ENCODE data around the gene HSD11B2.

The HSD11B2 gene

DNA sequence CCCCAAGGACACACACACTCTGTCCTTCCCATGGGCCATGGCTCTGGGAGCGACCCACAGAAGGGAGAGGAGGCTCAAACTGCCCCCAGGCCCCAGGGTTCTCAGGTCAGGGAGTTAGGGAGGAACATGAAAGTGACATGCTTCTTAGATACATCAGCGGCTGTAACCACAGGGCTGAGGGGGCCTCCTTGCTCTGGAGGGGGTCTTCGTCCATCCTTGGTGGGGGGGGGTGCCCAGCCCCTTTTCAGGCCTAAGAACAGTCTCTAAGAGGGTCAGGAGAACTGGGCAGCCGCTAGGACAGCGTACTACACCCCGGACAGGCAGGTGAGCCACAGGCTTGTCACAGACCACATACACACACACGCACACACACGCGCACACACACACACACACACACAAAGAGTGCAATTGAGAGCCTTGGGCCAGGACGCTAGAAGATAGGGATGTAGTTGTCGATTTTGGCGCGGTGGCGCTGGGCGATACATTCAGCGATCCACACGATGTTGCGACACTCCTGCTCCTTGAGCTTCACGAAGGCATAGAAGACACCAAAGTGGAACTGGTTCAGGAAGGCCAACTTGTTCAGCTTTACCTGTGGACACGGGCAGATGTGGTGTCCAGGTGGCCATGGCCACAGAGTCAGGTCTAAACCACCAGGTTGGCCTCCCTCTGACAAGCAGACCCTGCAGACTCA, 7.3 kb downstream of the HSD11B2 start:
- no peak for DNase-seq

DNA sequence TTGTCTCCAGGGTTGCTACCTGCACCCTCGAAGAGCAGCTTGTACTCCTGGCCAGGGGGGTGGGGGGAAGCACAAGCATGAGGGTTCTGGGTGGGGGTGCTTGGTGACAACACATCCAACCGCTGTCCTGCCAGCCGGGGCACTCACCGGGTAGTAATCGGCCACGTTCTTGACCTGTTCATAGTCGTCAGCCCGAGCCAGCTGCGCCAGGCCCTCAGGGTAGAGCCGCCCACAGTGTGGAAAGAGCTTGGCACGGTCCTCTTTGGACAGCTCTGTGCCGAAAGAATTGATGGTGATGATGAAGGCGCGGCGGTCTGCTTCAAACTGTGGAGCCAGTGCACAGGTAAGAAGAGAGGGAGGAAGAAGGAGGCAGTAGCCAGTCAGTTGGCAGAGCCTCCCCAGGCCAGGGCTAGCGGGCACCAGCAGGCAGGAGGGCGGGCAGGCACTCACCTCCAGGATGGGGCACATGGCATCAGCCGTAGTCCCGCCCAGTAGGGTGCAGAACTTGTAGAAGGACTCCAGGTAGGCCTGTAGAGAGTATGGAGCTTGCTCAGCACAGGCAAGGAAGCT, 8.0 kb downstream of the HSD11B2 start:
- no peak for DNase-seq

DNA sequence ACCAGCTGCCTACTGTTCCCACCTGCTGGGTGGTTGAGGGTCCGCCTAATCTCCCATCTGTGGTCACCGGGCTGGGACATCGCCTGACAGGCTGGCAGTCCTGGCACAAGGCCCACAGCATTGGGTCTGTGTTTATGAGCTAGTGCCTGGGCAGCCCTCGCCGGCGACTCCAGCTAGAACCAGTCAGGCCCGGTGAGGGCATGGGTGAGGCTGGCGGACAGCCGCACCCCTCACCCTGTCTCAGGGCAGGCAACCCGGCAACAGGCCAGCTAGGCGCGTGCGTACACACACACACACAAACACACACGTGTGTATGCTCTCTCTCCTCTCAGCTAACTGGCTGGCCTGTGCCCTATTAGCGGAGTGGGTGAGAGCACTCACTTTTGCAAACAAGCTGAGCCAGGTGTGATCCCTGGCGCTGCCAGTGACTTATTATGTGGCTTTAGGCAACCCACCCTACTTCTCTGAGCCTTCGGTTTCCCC, 10.4 kb downstream of the HSD11B2 start:
- peak; percentile 65 for DNase-seq

DNA sequence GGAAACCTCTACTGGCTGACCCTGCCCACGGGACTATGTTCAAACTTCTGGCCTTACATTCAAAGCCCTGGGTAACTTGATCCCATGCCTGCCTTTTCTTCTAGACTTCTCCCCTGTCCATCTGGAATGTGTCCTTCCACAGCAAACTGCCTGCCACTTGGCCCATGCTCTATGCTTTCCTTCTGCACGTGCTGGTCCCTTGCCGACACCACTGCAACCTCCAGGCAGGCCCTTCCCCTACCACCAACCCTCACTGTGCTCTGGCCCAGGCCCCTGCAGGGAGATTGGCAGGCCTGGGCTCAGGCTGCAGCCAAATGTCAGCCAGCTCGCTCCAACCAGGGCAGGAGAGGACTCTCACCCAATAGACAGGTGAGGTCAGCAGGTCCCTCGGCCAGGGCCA, 11.0 kb downstream of the HSD11B2 start:
- no peak for DNase-seq

DNA sequence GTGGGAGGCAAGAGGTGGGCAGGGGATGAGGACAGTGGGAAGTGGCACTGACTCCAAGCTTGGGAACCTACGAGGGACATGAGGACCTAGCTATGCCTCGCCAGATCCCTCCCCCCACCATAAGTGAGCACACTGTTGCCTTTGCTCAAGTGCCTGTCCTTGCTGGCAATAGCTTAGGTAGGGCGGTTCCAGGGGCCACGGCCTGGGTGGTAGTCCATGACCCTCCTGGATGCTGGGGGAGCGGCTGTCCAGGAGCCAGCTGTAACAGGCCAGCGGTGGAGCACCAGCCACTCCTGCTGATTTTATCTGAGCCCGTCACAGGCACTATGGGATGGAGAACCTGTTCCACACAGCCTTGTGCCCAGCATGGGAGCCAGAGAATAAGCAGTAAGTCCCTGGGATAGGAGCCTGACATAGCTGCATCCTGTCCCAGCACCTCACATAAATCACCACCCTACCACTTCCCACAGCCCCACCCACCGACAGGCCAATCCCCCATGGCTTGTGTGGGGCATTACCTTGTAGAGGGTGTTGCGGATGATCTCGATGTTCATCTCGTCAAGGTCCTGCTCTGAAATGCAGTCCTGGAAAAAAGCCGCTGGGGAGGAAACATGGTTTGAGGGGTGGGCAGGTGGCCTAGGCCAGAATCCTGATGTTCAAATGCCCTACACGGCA, 11.8 kb downstream of the HSD11B2 start:
- no peak for DNase-seq

DNA sequence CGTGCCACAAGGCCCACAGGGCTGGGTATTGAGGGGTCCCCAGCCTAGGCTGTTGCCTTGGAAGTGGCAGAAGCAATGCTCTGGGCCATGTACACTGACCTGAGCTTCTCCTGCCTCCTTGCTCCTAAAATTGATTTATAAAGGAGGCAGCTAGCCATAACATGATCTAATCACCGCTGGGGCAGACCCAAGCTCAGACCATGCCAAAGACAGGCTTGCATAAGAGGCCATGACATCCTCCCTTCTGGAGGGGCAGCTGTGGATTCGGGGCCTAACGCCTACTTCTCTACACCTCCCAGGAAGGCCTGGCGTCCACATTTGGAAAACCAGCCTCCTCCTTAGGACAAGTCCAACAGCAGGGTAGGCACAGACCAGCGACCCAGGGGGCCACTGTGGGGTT, 12.3 kb downstream of the HSD11B2 start:
- no peak for DNase-seq

DNA sequence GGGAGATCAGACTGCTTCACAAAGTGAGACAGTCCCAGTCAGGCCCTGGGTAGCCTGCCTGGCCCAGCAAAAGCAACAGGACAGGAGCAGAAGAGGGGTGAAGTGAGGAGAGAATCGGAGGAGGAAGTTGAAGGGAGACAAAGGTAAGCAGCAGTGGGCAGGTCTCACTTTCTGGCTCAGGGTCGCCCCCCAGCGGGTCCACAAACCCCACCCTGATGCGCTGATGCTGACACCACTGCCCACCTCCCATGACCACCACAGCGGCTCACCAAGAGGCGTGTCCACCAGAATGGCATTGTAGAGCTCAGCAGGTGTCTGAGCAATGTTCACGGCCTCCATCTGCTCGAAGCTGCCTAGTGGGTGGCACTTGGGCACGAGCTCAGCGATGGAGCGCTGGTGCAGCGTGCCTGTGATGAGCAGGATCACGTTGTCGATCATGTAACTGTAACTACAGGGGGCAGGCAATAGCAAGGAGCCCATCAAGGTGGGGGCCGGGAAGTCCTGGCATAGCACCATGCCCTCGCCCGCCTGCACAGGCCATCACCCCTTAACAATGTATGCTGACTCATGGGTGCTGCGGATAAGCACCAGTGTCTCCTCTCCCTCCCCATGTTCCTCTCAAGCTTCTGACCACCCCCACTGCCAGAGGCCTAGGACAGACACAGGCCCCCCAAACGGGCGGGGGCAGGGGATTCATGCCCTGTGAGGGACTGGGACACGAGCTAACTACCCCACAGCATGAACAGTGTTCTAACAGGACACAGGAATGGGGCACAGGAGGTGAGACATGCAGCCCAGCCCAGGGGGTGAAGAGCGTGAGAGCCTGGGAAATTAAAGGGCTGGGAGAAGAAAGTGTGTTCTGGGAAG, 13.6 kb downstream of the HSD11B2 start:
- DNase-seq = no peak

DNA sequence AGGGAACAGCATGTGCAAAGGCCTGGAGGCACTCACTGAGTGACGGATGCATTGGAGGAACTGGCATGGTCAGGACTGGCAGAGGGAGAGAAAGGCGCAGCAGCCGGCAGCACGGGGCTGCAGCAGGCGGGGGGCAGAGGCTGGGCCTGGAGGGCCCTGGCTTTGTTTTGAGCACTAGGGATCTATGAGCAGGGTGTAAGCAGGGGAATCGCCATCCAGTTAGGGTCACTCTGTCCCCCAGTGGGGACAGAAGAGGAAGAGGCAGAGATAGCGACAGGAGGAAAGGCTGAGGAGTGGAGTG, 14.2 kb downstream of the HSD11B2 start:
- no peak for DNase-seq

DNA sequence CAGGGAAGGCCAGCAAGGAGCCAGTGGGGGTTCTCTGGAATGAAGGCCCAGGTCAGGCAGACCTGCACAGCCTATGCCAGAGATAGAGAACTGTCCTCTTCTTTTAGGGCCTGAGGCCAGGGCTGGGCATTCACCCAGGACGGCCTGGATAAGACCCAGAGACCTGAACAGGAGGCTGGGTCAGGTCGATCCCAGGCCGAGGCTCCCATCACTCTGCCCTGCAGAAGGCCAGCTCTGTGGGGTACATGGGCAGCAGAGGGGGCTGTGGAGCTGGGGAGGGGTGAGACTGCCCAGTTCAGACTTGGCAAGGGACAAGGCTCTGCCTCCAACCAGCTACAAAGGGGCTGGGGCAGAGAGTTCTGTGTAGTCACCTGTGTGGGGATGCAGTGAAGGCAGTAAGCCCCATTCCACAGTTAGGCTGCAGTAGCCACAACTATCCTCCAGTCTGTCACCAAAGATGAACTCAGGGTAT, 14.6 kb downstream of the HSD11B2 start:
- no peak for DNase-seq

DNA sequence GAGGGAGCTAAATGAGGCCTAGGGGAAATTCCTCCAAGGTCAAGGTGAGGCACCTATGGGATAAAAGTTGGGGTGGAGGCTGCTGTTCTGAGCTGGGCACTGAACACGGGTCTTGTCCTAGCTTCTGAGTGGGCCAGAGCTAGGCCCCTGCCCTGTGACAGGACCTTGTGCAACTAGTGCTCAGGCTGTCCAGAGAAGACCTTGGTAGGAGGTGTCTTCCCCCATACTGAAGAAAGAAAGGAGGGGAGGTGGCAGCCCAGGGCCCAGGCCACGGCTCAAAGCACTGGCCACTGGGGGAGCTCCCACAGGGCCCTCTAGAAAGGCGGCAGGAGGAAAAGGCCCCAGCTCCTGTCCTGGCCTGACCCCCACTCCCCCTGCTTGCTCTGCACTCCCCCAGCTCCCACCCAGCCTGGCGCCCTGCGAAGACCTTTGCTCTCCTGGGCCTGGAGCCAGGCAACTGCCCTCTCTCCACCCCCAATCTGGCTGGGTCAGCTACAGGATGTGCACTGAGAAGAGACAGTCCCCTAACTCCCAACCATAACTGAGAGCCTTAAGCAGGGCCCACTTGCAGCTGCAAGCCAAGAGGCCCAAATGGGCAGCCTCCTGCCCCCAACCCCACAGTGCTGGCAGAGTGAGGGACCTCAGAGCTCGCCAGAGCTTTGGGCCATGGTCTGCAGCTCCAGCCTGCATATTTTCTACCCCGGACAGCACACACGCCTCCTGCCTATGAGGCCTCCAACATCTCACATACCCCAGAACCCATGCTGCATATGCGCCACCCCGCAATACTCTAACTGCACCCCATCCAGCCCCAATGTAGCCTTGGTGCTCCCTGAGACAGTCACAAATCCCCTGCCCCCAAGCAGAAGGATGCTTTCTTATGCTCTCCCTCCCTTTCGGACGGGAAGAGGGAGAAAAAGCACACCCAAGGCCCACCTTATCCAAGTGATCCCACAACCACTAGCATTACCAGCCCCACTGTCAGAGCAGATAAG, 15.3 kb downstream of the HSD11B2 start:
- no peak for DNase-seq

DNA sequence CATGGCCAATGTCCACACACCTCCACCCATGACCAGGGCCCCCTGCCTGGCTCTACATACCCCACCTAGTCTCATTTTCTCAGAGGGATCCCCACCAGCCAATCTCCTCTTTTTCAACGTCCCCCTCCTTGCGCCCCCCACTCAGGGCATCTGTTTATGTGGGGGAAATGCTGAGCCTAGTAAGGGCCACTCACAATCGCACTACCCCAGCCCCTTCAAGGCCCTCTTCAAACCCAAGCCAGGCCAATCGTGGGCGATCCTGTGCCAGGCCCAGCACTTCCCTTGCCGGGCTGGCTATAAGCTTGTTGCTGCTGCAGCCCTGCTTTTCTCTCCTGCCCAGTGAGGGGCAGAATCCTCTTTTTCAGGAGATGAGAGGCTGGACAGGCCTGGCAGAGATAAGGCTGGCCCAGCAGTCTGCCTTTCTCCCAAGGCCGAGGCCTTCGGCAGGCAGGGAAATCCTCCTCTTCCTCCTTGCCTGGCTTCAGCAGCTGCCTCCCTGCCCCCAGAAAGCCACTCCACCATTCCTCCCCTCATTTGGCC, 16.1 kb downstream of the HSD11B2 start:
- DNase-seq = no peak

DNA sequence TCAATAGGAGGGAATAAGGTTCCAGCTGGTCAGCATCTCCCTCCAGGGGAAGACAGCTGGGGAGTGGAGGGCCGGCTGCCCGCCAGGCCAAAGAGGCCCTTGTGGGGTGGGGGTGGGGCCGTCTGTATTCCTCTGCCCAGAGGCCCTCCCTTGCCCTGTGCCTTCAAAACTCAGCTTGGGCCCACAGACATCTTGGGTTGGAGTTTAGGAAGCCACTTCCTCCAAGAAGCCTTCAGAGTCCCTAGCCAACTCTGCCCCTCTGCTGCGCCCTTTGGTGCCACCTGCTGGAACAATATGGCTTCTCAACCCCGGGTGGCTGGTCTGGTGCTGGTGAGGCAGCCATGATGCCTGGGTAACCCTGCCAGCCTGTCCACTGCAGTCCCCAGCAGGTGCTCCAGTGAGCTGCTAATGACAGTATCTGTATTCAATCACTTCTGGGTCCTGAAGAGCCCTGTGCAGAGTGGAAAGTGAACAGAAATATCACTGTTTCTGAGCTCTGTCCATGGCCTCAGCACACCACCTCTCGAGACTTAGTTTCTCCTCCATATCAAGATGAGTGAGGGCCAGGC, 16.7 kb downstream of the HSD11B2 start:
- no peak for DNase-seq

DNA sequence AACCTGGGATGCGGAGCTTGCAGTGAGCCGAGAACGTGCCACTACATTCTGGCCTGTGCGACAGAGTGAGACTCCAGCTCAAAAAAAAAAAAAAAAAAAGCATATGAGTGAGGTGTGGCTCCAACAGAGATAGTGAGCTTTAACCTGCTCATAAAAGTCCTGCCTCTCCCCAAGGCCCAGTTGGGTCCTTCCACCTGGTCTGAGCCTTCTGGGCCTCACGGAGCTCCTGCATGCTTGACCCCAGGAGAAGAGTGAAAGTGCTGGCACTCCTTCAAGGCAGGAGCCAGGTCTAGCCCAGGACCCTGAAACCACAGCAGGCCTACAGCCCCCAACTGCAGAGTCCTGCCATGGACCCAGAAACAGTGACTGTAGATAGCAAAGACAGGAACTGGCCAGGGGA, 17.7 kb downstream of the HSD11B2 start:
- no peak for DNase-seq

DNA sequence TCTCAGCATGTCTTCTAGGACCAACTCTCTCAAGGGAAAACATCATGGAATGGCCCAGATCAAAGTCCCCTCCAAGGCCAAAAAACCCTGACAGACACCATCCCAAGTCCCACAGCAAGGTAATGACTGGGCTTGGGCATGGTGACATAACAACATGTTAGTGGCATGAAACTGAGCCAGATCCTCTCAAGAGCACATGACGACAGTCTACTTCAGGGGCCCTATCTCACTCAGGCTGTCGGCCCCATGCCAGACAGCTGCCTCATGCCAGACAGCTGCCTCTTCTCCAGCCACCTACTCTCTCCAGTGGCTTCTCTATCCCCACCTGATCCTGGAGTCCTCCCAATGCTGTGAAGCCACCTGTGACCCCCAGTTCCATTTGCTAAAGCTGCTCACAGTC, 18.4 kb downstream of the HSD11B2 start:
- DNase-seq = no peak

DNA sequence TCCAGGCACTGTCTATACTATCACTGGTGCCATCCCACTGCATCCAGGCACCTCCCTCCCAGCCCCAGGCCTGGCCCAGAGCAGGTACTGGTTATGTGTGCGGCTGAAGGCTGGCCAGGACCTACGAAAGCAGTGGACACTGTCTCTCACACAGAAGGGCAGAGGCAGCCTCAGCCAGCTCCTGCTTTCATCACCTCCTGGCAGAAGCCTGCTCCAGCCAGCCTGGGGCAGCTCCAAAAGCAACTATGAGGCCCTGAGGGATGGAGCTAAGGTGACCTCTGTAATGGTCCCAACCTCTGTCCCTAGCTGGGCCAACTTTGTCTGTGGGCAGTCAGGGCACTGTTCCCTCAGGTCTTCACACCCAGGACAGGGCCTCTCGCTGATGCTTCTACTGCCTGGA, 18.8 kb downstream of the HSD11B2 start:
- DNase-seq = no peak

DNA sequence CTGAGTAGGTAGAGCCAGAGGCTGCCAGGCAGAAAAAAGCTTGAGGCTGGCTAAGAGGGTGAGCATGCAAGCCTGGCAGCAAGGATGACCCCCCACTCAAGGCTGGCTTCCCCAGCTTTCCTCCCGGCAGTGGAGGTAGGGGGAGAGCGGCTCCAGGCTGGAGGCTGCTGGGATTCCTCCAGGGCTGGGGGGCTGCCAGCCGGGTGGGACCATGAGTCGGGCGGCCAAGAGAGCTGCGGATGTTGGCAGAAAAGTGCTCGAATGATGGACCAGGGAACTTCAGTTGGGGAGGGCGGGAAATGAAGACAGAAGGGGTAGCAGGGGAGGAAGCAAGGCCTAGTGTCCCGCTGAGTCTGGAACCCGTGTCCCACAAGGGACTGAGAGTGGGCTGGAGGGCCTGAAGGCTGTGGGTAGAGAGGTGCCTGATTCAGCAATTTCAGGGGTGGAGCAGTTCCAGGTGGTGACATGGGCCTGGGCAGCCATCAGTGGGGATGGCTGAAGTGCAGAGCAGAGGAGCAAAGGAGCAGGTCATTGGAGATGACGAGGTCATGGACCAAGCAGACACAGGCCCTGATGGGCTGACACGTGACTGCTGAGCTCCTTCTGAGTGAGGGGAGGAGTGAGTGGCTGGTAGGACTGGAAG, 20.3 kb downstream of the HSD11B2 start:
- no peak for DNase-seq

DNA sequence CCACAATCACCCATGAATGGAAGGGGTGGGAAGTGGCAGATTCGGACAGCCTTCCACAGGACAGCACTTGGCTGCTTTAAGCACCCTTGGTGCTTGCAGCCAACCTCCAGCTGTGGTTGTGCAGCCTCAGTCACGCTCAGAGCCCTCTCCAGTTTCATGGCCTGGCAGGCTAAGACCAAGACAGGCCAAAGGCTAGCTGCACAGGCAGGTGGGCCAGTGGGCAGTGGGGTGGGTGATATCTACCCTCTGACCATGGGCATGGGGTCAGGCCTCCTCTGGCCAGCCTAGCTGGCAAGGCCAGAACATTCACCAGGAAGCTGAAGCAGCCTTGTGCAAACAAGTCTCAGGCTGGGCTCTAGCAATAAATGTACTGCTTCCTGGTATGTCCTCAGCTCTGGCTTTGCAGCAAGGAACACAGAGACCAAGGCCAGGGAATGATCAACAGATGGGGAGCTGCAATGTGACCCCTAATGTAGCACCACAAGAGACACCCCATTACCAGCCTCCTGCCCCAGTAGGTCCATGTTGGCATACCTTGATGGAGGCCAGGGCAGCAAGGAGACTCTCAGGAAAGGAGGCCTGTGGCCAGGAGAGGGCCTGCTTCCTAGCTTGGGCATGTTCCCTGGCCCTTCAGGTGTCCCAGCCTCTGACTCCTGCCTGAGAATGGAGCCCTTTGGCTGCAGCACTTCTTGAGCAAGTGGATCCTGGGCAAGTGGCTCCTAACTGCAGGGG, 20.9 kb downstream of the HSD11B2 start:
- DNase-seq = no peak

DNA sequence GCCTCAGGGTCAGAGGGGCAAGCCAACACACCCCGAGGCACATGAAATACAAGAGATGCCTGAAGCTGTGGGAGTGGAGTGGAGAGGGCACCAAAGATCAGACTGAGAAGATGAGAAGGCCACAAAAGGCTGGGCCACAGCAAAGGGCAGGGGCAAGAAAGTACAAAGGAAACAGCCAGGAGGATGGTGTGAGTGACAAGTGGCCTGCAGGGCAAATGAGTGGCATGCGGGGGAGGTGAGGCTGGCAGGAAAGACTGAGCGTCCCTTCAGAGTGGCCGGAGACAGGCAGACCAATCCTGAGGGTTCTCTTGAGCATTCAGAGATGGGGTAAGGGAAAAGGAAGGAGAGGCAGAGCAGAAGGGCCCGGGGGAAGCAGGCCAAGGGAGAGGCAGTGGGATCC, 23.2 kb downstream of the HSD11B2 start:
- DNase-seq = no peak

DNA sequence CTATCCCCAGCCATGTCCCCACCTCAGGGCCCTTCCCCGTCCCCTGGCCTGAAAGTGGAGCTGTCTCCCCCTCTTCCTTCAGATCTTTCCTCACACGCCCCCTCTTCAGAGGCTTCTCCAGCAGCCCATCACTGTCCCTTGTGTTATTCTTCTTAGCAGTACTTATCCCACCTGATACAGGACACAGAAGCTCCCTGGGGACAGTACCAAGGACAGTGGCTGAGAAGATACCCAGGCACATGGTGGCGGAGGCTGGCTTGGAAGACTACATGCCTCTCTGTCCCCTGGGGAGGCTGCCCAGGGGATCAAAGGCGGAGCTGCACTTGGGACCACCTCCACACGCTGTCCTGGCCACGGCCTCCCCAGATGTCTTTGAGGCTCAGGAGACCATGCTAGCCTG, 23.9 kb downstream of the HSD11B2 start:
- DNase-seq = no peak

DNA sequence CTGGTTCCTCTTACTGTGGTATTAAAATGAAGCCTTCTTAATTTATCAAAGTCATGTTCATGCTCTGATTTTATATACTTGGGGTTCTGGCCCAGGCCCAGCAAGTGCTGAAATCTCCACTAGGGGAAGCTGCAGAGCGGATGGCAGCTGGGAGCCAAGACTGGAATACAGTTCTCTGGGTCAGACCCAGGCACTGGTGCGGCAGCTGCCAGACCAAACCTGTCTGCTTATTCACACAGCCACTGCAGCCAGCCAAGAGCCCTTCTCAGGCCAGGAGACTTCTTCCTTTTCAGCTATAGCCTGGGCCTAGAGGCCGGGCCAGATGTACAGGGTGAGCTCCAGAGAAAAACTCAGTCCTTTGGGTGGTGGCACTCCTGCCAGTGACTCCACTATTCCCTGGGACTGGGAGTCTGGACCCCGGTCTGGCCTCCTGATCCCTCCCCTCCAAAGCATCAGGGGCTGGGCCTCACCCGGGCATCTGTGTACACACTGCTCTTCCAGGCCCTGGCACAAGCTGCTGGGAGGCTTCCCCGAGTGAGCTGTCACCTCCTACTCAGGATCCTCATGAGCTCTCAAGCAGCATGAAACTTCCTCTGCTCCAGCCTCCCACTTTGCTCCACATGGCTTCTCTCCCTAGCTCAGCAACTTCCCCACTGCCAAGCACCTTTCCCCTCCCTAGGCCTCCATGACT, 25.6 kb downstream of the HSD11B2 start:
- DNase-seq = peak; percentile 35
